BLaER1 treated with 17β-estradiol and CSF1 and Interleukin-3, amounts not matched to agents 10 nM and 100 nM (cell line): ENCODE data around the gene TFE3.
"Not testable (repeated sequence)": the region's sequence is repeated elsewhere in the genome, so short reads cannot be mapped to it uniquely, and the experiment has no call there.

Source experiments
- H3K27ac ChIP-seq, 11 experiments: shearing (Covaris generic); formaldehyde crosslinking; 2 replicates each; pipeline ENCODE4 v1.8.1; 2022
- H3K27me3 ChIP-seq, 11 experiments: shearing (Covaris generic); formaldehyde crosslinking; 2 replicates each; pipeline ENCODE4 v1.8.1; 2022
- H3K36me3 ChIP-seq, 11 experiments: shearing (Covaris generic); formaldehyde crosslinking; 2 replicates each; pipeline ENCODE4 v1.8.1; 2022
- H3K4me1 ChIP-seq, 10 experiments: shearing (Covaris generic); formaldehyde crosslinking; 2 replicates each; pipeline ENCODE4 v1.8.1; 2022
- H3K4me2 ChIP-seq, 11 experiments: shearing (Covaris generic); formaldehyde crosslinking; 2 replicates each; pipeline ENCODE4 v1.8.1; 2022
- H3K4me3 ChIP-seq, 10 experiments: shearing (Covaris generic); formaldehyde crosslinking; 2 replicates each; pipeline ENCODE4 v1.8.1; 2022
- H3K9ac ChIP-seq, 11 experiments: shearing (Covaris generic); formaldehyde crosslinking; 2 replicates each; pipeline ENCODE4 v1.8.1; 2022
- H3K9me3 ChIP-seq, 11 experiments: shearing (Covaris generic); formaldehyde crosslinking; replicated peaks in 1 of 11; 2 replicates each; pipeline ENCODE4 v1.8.1; 2022
- H4K20me1 ChIP-seq, 11 experiments: shearing (Covaris generic); formaldehyde crosslinking; 2 replicates each; pipeline ENCODE4 v1.8.1; 2022
- Cebpa-rat ChIP-seq, 11 experiments: shearing (Covaris generic); IDR thresholded peaks; 2 replicates each; pipeline ENCODE4 v1.8.1; 2022

Gene TFE3

DNA sequence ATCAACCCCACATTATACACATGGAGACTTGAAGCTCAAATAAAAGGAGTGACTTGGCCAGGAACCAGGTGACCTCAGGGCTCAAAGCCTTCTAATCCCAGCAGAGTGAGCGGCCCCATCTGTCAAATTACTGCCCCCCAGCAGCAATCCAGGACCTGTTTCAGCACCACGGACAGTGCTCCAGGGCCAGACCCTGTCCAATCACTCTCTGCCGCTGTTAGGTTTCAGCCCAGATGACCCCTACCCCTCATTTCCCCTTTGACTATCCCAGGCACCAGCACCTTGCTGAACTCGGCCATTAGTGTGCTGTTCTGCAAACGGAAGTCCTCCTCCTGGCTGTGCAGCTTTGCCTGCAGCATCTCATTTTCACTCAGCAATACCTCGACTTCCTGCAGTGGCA is 46.2 kb downstream of the TFE3 start:
- no peak overlapping the region for H3K4me3 ChIP-seq
- H3K27ac ChIP-seq, result no peak overlapping the region
- peaks cover 5 to 68% (median 30%) of the 10 kb centered on the region in 11 experiments; a peak in 19 of 22 replicates for H4K20me1 ChIP-seq
- H3K36me3 ChIP-seq, result peaks cover 20 to 77% (median 50%) of the 10 kb centered on the region in 11 experiments
- peaks cover 0 to 27% (median 9%) of the 10 kb centered on the region in 10 experiments; a peak in 14 of 20 replicates for H3K4me1 ChIP-seq
- H3K9me3 ChIP-seq, result peaks cover 0 to 18% (median 5%) of the 10 kb centered on the region in 11 experiments; a peak in 10 of 22 replicates
- H3K27me3 ChIP-seq, result peaks cover 29 to 78% (median 66%) of the 10 kb centered on the region in 11 experiments
- TF ChIP-seq Cebpa-rat (IDR thresholded peaks at IDR 0.05), result no peak
- no peak overlapping the region for H3K9ac ChIP-seq
- H3K4me2 ChIP-seq, result no peak overlapping the region

- no peak overlapping the region for H3K4me2 ChIP-seq
- H3K4me3 ChIP-seq, result no peak overlapping the region
- TF ChIP-seq Cebpa-rat (IDR thresholded peaks at IDR 0.05), result no peak
- no peak overlapping the region for H3K27ac ChIP-seq
- H3K9me3 ChIP-seq, result peaks cover 0 to 6% (median 0%) of the 10 kb centered on the region in 11 experiments; a peak in 1 of 22 replicates
- peaks cover 33 to 97% (median 67%) of the 10 kb centered on the region in 11 experiments for H3K36me3 ChIP-seq
- H3K9ac ChIP-seq, result no peak overlapping the region
- peaks cover 5 to 72% (median 17%) of the 10 kb centered on the region in 11 experiments; a peak in 19 of 22 replicates for H4K20me1 ChIP-seq
- H3K27me3 ChIP-seq, result peaks cover 28 to 95% (median 77%) of the 10 kb centered on the region in 11 experiments
- no peaks in the 10 kb centered on the region for H3K4me1 ChIP-seq
Observed at GRCh38 chrX:48992341-48992740, 50.8 kb downstream of the TFE3 start.

GRCh38 chrX:48989483-48989882 is 53.7 kb downstream of the TFE3 start:
- Histone ChIP-seq H3K36me3 (peaks cover 39 to 87% (median 60%) of the 10 kb centered on the region in 11 experiments), H3K4me1 (no peaks in the 10 kb centered on the region), H3K4me3 (no peak overlapping the region), H3K27me3 (peaks cover 21 to 91% (median 67%) of the 10 kb centered on the region in 11 experiments; a peak in 20 of 22 replicates), H3K27ac (no peak overlapping the region), H3K4me2 (no peak overlapping the region), H4K20me1 (peaks cover 0 to 49% (median 10%) of the 10 kb centered on the region in 11 experiments; a peak in 14 of 22 replicates), H3K9ac (no peak overlapping the region), H3K9me3 (no peaks in the 10 kb centered on the region)
- no peak for TF ChIP-seq Cebpa-rat (IDR thresholded peaks at IDR 0.05)

DNA sequence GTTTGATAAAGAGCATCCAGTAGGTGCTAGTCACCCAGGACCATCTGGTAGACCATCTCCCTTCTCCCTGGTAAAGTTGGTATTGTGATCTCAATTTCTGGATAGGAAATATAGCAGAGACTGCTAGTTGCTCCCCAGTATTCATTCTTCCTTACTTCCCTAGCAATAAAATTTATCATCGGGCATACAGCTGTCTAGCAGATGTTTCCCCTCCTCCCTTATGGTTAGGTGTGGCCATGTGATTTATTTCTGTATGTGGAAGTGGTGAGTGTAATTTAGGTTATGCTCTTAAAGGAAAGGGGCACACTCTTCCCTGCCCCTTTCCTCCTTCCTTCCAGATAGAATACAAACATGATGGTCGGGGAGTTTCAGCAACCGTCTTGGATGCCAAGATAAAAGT is 59.3 kb downstream of the TFE3 start:
- Histone ChIP-seq H3K9me3 (no peaks in the 10 kb centered on the region), H3K4me3 (no peak overlapping the region), H3K36me3 (peaks cover 47 to 77% (median 59%) of the 10 kb centered on the region in 11 experiments), H3K27me3 (peaks cover 14 to 86% (median 61%) of the 10 kb centered on the region in 11 experiments), H3K4me2 (no peak overlapping the region), H3K4me1 (no peaks in the 10 kb centered on the region), H3K27ac (no peak overlapping the region), H3K9ac (no peak overlapping the region), H4K20me1 (peaks cover 0 to 27% (median 7%) of the 10 kb centered on the region in 11 experiments; a peak in 11 of 22 replicates)
- no peak for TF ChIP-seq Cebpa-rat (IDR thresholded peaks at IDR 0.05)

- peaks cover 44 to 77% (median 58%) of the 10 kb centered on the region in 11 experiments for H3K36me3 ChIP-seq
- no peak overlapping the region for H3K9ac ChIP-seq
- H3K27me3 ChIP-seq, result peaks cover 15 to 83% (median 55%) of the 10 kb centered on the region in 11 experiments
- H3K4me3 ChIP-seq, result no peak overlapping the region
- no peaks in the 10 kb centered on the region for H3K9me3 ChIP-seq
- H4K20me1 ChIP-seq, result peaks cover 0 to 25% (median 7%) of the 10 kb centered on the region in 11 experiments; a peak in 10 of 22 replicates
- H3K27ac ChIP-seq, result no peak overlapping the region
- TF ChIP-seq Cebpa-rat (IDR thresholded peaks at IDR 0.05), result no peak
- no peak overlapping the region for H3K4me2 ChIP-seq
- no peaks in the 10 kb centered on the region for H3K4me1 ChIP-seq
Observed at GRCh38 chrX:48983081-48983480, 60.1 kb downstream of the TFE3 start.

DNA sequence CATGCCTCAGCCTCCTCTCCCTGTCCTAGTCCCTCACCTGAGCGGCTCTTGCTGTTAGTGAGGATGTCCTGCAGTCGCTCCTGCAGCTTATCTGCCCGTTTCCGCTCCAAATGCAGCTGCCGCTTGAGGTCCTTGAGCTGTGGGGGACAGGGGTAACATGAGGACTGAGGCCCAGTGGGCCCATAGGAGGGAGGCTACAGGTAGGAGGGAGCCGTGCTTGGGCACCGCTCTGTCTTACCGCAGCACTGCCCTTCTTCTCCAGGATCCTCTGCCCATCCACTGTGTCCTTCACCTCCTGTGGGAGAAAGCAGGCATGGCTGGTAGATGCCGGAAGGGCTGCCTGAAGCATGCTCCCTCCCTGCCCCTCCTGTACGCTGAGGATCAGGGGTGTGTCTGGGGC is 62.0 kb downstream of the TFE3 start:
- H3K4me1 ChIP-seq, result peaks cover 0 to 6% (median 1%) of the 10 kb centered on the region in 10 experiments; a peak in 5 of 20 replicates
- no peaks in the 10 kb centered on the region for H3K9me3 ChIP-seq
- H4K20me1 ChIP-seq, result peaks cover 0 to 30% (median 7%) of the 10 kb centered on the region in 11 experiments; a peak in 11 of 22 replicates
- TF ChIP-seq Cebpa-rat (IDR thresholded peaks at IDR 0.05), result no peak
- H3K36me3 ChIP-seq, result peaks cover 54 to 86% (median 64%) of the 10 kb centered on the region in 11 experiments
- H3K9ac ChIP-seq, result no peak overlapping the region
- H3K27me3 ChIP-seq, result peaks cover 28 to 88% (median 71%) of the 10 kb centered on the region in 11 experiments
- H3K27ac ChIP-seq, result no peak overlapping the region
- no peak overlapping the region for H3K4me2 ChIP-seq
- H3K4me3 ChIP-seq, result no peak overlapping the region

DNA sequence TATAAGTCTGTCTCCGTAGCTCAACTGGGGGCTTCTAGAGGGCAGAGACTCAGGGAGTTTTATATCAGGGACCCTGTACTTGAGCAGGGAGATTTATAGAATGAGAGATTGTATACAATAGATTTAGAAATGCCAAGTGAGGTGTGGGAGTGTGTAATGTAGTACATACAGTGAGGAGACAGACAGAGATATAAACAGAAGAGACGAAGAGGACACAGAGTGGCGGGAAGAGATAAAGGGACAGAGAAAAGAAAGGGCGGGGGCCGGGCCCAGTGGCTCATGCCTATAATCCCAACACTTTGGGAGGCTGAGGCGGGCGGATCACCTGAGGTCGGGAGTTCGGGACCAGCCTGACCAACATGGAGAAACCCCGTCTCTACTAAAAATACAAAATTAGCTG is 62.8 kb downstream of the TFE3 start:
- not testable (repeated sequence) for H3K4me3 ChIP-seq, H3K9ac ChIP-seq, H3K27ac ChIP-seq, H3K4me2 ChIP-seq, H3K9me3 ChIP-seq
- peaks cover 60 to 89% (median 68%) of the 10 kb centered on the region in 11 experiments for H3K36me3 ChIP-seq
- H3K27me3 ChIP-seq, result peaks cover 35 to 89% (median 75%) of the 10 kb centered on the region in 11 experiments
- peaks cover 0 to 37% (median 8%) of the 10 kb centered on the region in 11 experiments; a peak in 12 of 22 replicates for H4K20me1 ChIP-seq
- H3K4me1 ChIP-seq, result peaks cover 0 to 10% (median 3%) of the 10 kb centered on the region in 10 experiments; a peak in 5 of 20 replicates
